ENCODE data around the gene HDDC3.

GRCh38 chr15:90886291-90886614, 46.1 kb downstream of the HDDC3 start:
- no peak for TF ChIP-seq EZH2 (IDR thresholded peaks at IDR 0.05; ENCODE audit: insufficient read depth, poor library complexity, severe bottlenecking)
- no peak for TF ChIP-seq EZH2phosphoT487 (IDR thresholded peaks at IDR 0.05; ENCODE audit: insufficient read depth, low read depth)
